Neural cell (in vitro differentiated cells): ENCODE data around the gene THEM4. TPM values are rescaled to one million over a fixed set of nuclear protein-coding genes. Genes with fewer than 3 reads are reported as not detected.

Source experiments
- H2AFZ ChIP-seq: fragments of 200-600, 300-800 bp; sonication (generic), shearing (Covaris generic); 2 replicates; pipeline ENCODE4 v1.6.0; 2014; ENCODE audit warnings: low read depth, mild to moderate bottlenecking, antibody characterized with exemption, low read length, moderate library complexity
- H3F3A ChIP-seq: fragments of 200-600 bp; shearing (Covaris generic); 2 replicates; pipeline ENCODE4 v1.6.1; 2016; ENCODE audit warnings: mild to moderate bottlenecking, moderate library complexity, mixed read lengths, antibody characterized with exemption, low read length; ENCODE audit not compliant: insufficient read depth, poor library complexity, severe bottlenecking
- H3K27ac ChIP-seq: fragments of 200-600, 300-800 bp; sonication (generic), shearing (Covaris generic); 2 replicates; pipeline ENCODE4 v1.5.1; 2014; ENCODE audit warnings: mild to moderate bottlenecking, low read length, moderate library complexity
- H3K27me3 ChIP-seq: fragments of 300-800, 200-600 bp; sonication (generic), shearing (Covaris generic); 2 replicates; pipeline ENCODE4 v1.6.0; 2014; ENCODE audit warnings: mild to moderate bottlenecking, low read depth, low read length, moderate library complexity; ENCODE audit not compliant: insufficient read depth
- H3K36me3 ChIP-seq: fragments of 300-800, 200-600 bp; sonication (generic), shearing (Covaris generic); 2 replicates; pipeline ENCODE4 v1.5.1; 2014; ENCODE audit warnings: mild to moderate bottlenecking, antibody characterized with exemption, low read length, moderate library complexity; ENCODE audit not compliant: insufficient read depth
- H3K4me2 ChIP-seq: fragments of 300-800, 200-600 bp; sonication (generic), shearing (Covaris generic); 2 replicates; pipeline ENCODE4 v1.6.0; 2014; ENCODE audit warnings: mild to moderate bottlenecking, low read length
- H3K4me3 ChIP-seq: fragments of 300-800, 200-600 bp; sonication (generic), shearing (Covaris generic); 2 replicates; pipeline ENCODE4 v1.5.1; 2014; ENCODE audit warnings: mild to moderate bottlenecking, low read length, moderate library complexity
- H3K79me2 ChIP-seq: fragments of 200-600 bp; shearing (Covaris generic); replicated peaks from 2 replicates; pipeline ENCODE4 v1.6.0; 2014; ENCODE audit warnings: mild to moderate bottlenecking, low read length, moderate library complexity; ENCODE audit not compliant: insufficient read depth
- H3K9ac ChIP-seq: fragments of 300-800, 200-600 bp; sonication (generic), shearing (Covaris generic); 2 replicates; pipeline ENCODE4 v1.6.1; 2016; ENCODE audit warnings: mild to moderate bottlenecking, low read length, mixed read lengths
- H3K9me2 ChIP-seq: fragments of 200-600 bp; shearing (Covaris generic); 2 replicates; pipeline ENCODE4 v1.6.1; 2016; ENCODE audit warnings: mild to moderate bottlenecking, low read length, mixed read lengths; ENCODE audit not compliant: insufficient read depth
- H3K9me3 ChIP-seq: fragments of 200-600, 300-800 bp; sonication (generic), shearing (Covaris generic); 2 replicates; pipeline ENCODE4 v1.6.1; 2016; ENCODE audit warnings: mild to moderate bottlenecking, mixed run types, low read length, moderate library complexity, mixed read lengths
- H4K20me1 ChIP-seq: fragments of 200-600 bp; shearing (Covaris generic); 2 replicates; pipeline ENCODE4 v1.6.1; 2016; ENCODE audit warnings: mild to moderate bottlenecking, mixed run types; ENCODE audit not compliant: insufficient read depth
- CTCF ChIP-seq: fragments of 450-650 bp; IDR thresholded peaks from 2 replicates; pipeline ENCODE4 v1.5.1; 2014; ENCODE audit warnings: antibody characterized with exemption, mild to moderate bottlenecking, moderate library complexity; ENCODE audit not compliant: poor library complexity, severe bottlenecking
- EP300 ChIP-seq: fragments of 450-650 bp; conservative IDR thresholded peaks from 2 replicates; pipeline ENCODE4 v1.6.1; 2014; ENCODE audit warnings: antibody characterized with exemption, mild to moderate bottlenecking, moderate library complexity; ENCODE audit not compliant: poor library complexity, severe bottlenecking
- EZH2 ChIP-seq: fragments of 200-600, 300-800 bp; shearing (Covaris generic), sonication (generic); IDR thresholded peaks from 2 replicates; pipeline ENCODE4 v1.6.1; 2014; ENCODE audit warnings: antibody characterized with exemption, low read length, borderline replicate concordance, mild to moderate bottlenecking; ENCODE audit not compliant: insufficient read depth, poor library complexity, severe bottlenecking
- MXI1 ChIP-seq: fragments of 450-650 bp; conservative IDR thresholded peaks from 2 replicates; pipeline ENCODE4 v1.6.1; 2014; ENCODE audit warnings: antibody characterized with exemption, mild to moderate bottlenecking; ENCODE audit not compliant: poor library complexity, severe bottlenecking
- POLR2AphosphoS5 ChIP-seq: IDR thresholded peaks from 2 replicates; pipeline ENCODE4 v1.6.1; 2012
- RAD21 ChIP-seq: fragments of 450-650 bp; conservative IDR thresholded peaks from 2 replicates; pipeline ENCODE4 v1.6.1; 2014; ENCODE audit warnings: antibody characterized with exemption, mild to moderate bottlenecking, moderate library complexity
- REST ChIP-seq: IDR thresholded peaks from 2 replicates; pipeline ENCODE4 v1.6.1; 2012; ENCODE audit warnings: borderline replicate concordance
- SMC3 ChIP-seq: fragments of 450-650 bp; conservative IDR thresholded peaks from 2 replicates; pipeline ENCODE4 v1.6.1; 2014; ENCODE audit warnings: antibody characterized with exemption, mild to moderate bottlenecking, moderate library complexity; ENCODE audit not compliant: poor library complexity
- TAF1 ChIP-seq: IDR thresholded peaks from 2 replicates; pipeline ENCODE4 v1.6.1; 2012; ENCODE audit warnings: low read depth
- polyA plus RNA-seq: library from polyadenylated mRNA; depleted of rRNA; stranded (reverse); fragments of >200 nt; gene quantifications from 2 replicates; pipeline ENCODE4 v1.2.3, GENCODE V29; 2014

THEM4 gene
- polyA plus RNA-seq, 1 donor from 2014 or later = 11.3 TPM

GRCh38 chr1:151871284-151872030 lies 37.9 kb downstream of the THEM4 start:
- H3K9me3 ChIP-seq = no peaks in the 10 kb centered on the region
- no peak overlapping the region for H3K9ac ChIP-seq
- no peak overlapping the region for H3K4me2 ChIP-seq
- no peaks in the 10 kb centered on the region for H3K9me2 ChIP-seq
- no peak overlapping the region for H3K27ac ChIP-seq
- TF ChIP-seq RAD21 = no peak
- no peak for TF ChIP-seq REST
- no peak for TF ChIP-seq MXI1
- no peak for TF ChIP-seq CTCF
- TF ChIP-seq EP300 = no peak
- TF ChIP-seq SMC3 = no peak
- TF ChIP-seq EZH2 = no peak
- TF ChIP-seq POLR2AphosphoS5 = no peak
- TF ChIP-seq TAF1 = no peak
- H3K27me3 ChIP-seq = no peaks in the 10 kb centered on the region
- H3K4me3 ChIP-seq = no peak overlapping the region
- H3F3A ChIP-seq = no peaks in the 10 kb centered on the region
- H2AFZ ChIP-seq = no peak overlapping the region
- no peaks in the 10 kb centered on the region for H3K79me2 ChIP-seq
- H4K20me1 ChIP-seq = no peaks in the 10 kb centered on the region
- no peaks in the 10 kb centered on the region for H3K36me3 ChIP-seq

GRCh38 chr1:151868486-151868885 lies 40.8 kb downstream of the THEM4 start:
- Histone ChIP-seq H3K27me3 (no peaks in the 10 kb centered on the region), H3K9me3 (no peaks in the 10 kb centered on the region), H3K4me3 (no peak overlapping the region), H3K9me2 (no peaks in the 10 kb centered on the region), H3K4me2 (no peak overlapping the region), H3K79me2 (no peaks in the 10 kb centered on the region), H3F3A (no peaks in the 10 kb centered on the region), H2AFZ (no peak overlapping the region), H4K20me1 (no peaks in the 10 kb centered on the region), H3K9ac (no peak overlapping the region), H3K36me3 (no peaks in the 10 kb centered on the region), H3K27ac (no peak overlapping the region)
- TF ChIP-seq MXI1 = no peak
- no peak for TF ChIP-seq POLR2AphosphoS5
- no peak for TF ChIP-seq TAF1
- no peak for TF ChIP-seq SMC3
- TF ChIP-seq EP300 = no peak
- no peak for TF ChIP-seq EZH2
